ENCODE data around the gene USP3. TPM values are rescaled to one million over a fixed set of nuclear protein-coding genes. Genes with fewer than 3 reads are reported as not detected.
A peak's percentile ranks its signal among the peaks of the same experiment; 100 is the strongest.

The USP3 gene, protein sequence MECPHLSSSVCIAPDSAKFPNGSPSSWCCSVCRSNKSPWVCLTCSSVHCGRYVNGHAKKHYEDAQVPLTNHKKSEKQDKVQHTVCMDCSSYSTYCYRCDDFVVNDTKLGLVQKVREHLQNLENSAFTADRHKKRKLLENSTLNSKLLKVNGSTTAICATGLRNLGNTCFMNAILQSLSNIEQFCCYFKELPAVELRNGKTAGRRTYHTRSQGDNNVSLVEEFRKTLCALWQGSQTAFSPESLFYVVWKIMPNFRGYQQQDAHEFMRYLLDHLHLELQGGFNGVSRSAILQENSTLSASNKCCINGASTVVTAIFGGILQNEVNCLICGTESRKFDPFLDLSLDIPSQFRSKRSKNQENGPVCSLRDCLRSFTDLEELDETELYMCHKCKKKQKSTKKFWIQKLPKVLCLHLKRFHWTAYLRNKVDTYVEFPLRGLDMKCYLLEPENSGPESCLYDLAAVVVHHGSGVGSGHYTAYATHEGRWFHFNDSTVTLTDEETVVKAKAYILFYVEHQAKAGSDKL
- 10 to 100 TPM; 66.5 to 78.0 TPM for total RNA-seq

- Mint-ChIP-seq H3K36me3 (ENCODE audit: insufficient read depth in 2 of 2) (peaks cover 0 to 2% of the 10 kb centered on the region in 2 donors), H3K27me3 (ENCODE audit: low read depth) (no peaks in the 10 kb centered on the region), H3K27ac (peak within 1 kb of the TSS; percentile 99), H3K4me1 (ENCODE audit: low read depth) (peaks cover 76% of the 10 kb centered on the region), H3K9me3 (no peaks in the 10 kb centered on the region), H3K4me3 (peak within 1 kb of the TSS; percentile 90 to 100)
- ATAC-seq (replicated peaks in 1 of 2) (peak; percentile 69 to 71), DNase-seq (peak; percentile 92 to 95)
Measured at GRCh38 chr15:63504247-63504978, at the start of gene USP3. TSS of gene USP3 (plus strand) at chr15:63504593. CDS start at chr15:63504740, 147 bp downstream.

DNA sequence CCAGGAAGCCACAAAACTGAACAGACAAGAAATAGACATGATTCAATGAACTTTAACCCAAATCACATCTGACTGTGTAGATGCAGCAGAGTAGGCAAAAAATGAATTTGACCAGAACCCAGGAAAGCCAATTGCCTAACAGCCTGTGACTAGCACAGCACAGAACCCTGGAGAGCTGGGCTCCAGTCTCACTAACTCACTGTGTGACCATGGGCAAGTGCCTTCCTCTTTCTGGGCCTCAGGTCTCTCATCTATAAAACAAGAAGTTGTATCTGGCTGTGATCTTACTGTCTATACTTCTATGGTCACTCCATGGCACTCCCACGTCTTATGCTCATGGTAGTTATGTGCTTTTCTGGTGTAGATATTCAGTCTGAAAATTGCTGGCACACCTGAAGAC, 48.1 kb upstream of the USP3 start:
- no peak for ATAC-seq (replicated peaks in 1 of 2)
- no peak overlapping the region for H3K27ac Mint-ChIP-seq
- no peaks in the 10 kb centered on the region for H3K36me3 Mint-ChIP-seq (ENCODE audit: insufficient read depth in 2 of 2)
- DNase-seq, result no peak
- no peak overlapping the region for H3K4me3 Mint-ChIP-seq
- H3K27me3 Mint-ChIP-seq (ENCODE audit: low read depth), result no peaks in the 10 kb centered on the region
- no peaks in the 10 kb centered on the region for H3K9me3 Mint-ChIP-seq
- peaks cover 11% of the 10 kb centered on the region for H3K4me1 Mint-ChIP-seq (ENCODE audit: low read depth)

DNA sequence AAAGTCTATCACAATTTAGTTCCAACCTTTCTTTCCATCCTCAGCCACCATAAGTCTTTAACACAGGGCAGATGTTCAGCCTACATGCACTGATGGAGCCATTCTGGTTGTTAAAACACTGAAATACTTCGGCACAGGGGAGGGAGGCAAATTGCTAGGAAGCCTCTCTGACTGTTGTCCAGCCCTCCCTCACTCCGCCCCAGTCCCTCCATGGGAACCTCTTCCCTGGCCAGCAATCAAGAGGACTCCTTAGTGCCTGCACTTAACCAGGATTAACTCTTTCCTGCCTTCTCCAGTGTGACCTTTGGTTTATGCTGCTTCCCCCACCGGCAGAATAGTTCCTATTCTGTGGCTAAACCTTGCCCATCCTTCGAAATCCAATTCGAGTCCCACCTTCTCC, 47.0 kb upstream of the USP3 start:
- Mint-ChIP-seq H3K9me3 (no peaks in the 10 kb centered on the region), H3K27me3 (ENCODE audit: low read depth) (no peaks in the 10 kb centered on the region), H3K36me3 (ENCODE audit: insufficient read depth in 2 of 2) (no peaks in the 10 kb centered on the region), H3K4me1 (ENCODE audit: low read depth) (peaks cover 10% of the 10 kb centered on the region), H3K27ac (no peak overlapping the region), H3K4me3 (no peak overlapping the region)
- ATAC-seq (replicated peaks in 1 of 2) (no peak), DNase-seq (no peak)

DNA sequence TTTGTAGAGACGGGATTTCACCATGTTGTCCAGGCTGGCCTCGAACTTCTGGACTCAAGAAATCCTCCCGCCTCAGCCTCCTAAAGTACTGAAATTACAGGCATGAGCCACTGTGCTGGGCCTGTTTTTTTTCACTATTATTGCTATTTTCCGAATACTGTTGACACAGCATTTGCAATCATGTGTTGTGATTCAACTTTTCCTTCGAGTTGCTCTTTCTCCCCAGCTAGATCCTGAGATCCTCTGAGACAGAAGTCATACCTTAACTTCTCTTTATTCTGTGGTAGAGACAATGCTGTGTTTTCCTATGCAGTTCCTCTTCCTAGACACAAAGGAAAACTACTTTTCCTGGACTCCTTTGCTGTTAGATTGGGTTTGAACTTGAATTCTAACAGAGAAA, 46.4 kb upstream of the USP3 start:
- ATAC-seq (replicated peaks in 1 of 2), result no peak
- Mint-ChIP-seq H3K27ac (no peak overlapping the region), H3K4me1 (ENCODE audit: low read depth) (peaks cover 6% of the 10 kb centered on the region), H3K36me3 (ENCODE audit: insufficient read depth in 2 of 2) (no peaks in the 10 kb centered on the region), H3K9me3 (no peaks in the 10 kb centered on the region), H3K27me3 (ENCODE audit: low read depth) (no peaks in the 10 kb centered on the region), H3K4me3 (no peak overlapping the region)
- no peak for DNase-seq

DNA sequence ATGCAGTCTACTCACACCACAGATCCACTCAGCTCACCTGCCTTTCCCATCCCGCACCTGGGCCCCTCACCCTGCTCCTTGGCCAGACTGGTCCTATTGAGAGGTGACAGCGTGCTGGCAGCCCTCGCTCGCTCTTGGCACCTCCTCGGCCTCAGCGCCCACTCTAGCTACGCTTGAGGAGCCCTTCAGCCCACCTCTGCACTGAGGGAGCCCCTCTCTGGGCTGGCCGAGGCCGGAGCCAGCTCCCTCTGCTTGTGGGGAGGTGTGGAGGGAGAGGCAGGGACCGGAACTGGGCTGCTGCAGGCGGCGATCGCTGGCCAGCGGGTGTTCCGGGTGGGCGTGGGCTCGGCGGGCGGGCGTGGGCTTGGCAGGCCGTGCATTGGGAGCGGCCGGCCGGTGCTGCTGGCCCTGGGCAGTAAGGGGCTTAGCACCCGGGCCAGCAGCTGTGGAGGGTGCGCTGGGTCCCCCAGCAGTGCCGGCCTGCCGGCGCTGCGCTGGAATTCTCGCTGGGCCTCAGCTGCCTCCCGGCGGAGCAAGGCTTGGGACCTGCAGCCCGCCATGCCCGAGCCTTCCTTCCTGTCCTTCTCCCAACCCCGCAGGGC, 45.5 kb upstream of the USP3 start:
- no peak for ATAC-seq (replicated peaks in 1 of 2)
- Mint-ChIP-seq H3K36me3 (ENCODE audit: insufficient read depth in 2 of 2) (no peaks in the 10 kb centered on the region), H3K4me1 (ENCODE audit: low read depth) (no peaks in the 10 kb centered on the region), H3K9me3 (no peaks in the 10 kb centered on the region), H3K4me3 (no peak overlapping the region), H3K27me3 (ENCODE audit: low read depth) (no peaks in the 10 kb centered on the region), H3K27ac (no peak overlapping the region)
- DNase-seq, result no peak

GRCh38 chr15:63460210-63461155, 43.9 kb upstream of the USP3 start:
- Mint-ChIP-seq H3K36me3 (ENCODE audit: insufficient read depth in 2 of 2) (no peaks in the 10 kb centered on the region), H3K9me3 (no peaks in the 10 kb centered on the region), H3K4me1 (ENCODE audit: low read depth) (no peaks in the 10 kb centered on the region), H3K4me3 (no peak overlapping the region), H3K27ac (no peak overlapping the region), H3K27me3 (ENCODE audit: low read depth) (no peaks in the 10 kb centered on the region)
- DNase-seq, result no peak
- ATAC-seq (replicated peaks in 1 of 2), result no peak

- Mint-ChIP-seq H3K4me3 (no peak overlapping the region), H3K36me3 (ENCODE audit: insufficient read depth in 2 of 2) (no peaks in the 10 kb centered on the region), H3K27me3 (ENCODE audit: low read depth) (no peaks in the 10 kb centered on the region), H3K4me1 (ENCODE audit: low read depth) (peaks cover 1% of the 10 kb centered on the region), H3K9me3 (no peaks in the 10 kb centered on the region), H3K27ac (no peak overlapping the region)
- DNase-seq, result no peak
- ATAC-seq (replicated peaks in 1 of 2), result no peak
Measured at GRCh38 chr15:63461230-63461985, 43.0 kb upstream of the USP3 start.

DNA sequence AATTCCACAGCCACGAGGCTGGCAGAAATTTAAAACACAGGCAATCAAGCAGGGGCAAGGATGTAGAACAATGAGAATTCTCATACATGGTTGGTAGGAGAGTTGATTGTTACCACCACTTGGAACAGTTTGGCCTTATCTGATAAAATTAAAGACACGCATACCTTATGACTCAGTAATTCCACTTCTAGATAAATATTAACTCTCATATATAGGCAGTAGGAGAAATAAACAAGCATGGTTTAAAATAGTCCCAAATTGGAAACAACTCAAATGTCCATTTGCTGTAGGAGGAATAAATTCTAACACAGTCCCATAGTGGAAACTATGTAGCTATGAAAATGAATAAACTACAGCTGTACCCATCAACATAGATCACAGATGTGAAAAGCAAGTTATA, 42.3 kb upstream of the USP3 start:
- H3K36me3 Mint-ChIP-seq (ENCODE audit: insufficient read depth in 2 of 2), result no peaks in the 10 kb centered on the region
- H3K27me3 Mint-ChIP-seq (ENCODE audit: low read depth), result no peaks in the 10 kb centered on the region
- peaks cover 8% of the 10 kb centered on the region for H3K4me1 Mint-ChIP-seq (ENCODE audit: low read depth)
- peak overlapping the region; percentile 77 for H3K27ac Mint-ChIP-seq
- DNase-seq (no peak), ATAC-seq (replicated peaks in 1 of 2) (no peak)
- H3K4me3 Mint-ChIP-seq, result no peak overlapping the region
- H3K9me3 Mint-ChIP-seq, result no peaks in the 10 kb centered on the region

DNA sequence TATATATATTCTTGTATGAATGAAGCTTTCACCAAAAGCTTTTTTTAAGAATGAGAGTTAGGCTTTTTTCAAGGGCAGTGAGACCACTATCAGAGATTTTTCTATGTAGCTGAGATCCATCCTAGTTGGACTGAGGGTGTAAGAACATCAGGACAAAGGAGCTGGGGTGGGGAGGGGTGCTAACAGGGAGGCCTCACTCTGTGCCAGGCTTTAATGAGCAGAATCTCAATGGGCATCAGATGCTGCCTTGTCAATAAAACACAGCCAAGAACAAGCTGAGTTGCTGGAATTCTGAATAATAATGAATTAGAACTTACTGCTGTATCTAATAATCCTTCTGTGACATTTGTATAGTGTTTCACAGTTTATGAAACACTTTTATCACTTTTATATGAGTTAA, 41.4 kb upstream of the USP3 start:
- no peaks in the 10 kb centered on the region for H3K27me3 Mint-ChIP-seq (ENCODE audit: low read depth)
- H3K9me3 Mint-ChIP-seq, result no peaks in the 10 kb centered on the region
- no peak for DNase-seq
- H3K27ac Mint-ChIP-seq, result no peak overlapping the region
- H3K4me3 Mint-ChIP-seq, result no peak overlapping the region
- peaks cover 8% of the 10 kb centered on the region for H3K4me1 Mint-ChIP-seq (ENCODE audit: low read depth)
- no peaks in the 10 kb centered on the region for H3K36me3 Mint-ChIP-seq (ENCODE audit: insufficient read depth in 2 of 2)
- no peak for ATAC-seq (replicated peaks in 1 of 2)

DNA sequence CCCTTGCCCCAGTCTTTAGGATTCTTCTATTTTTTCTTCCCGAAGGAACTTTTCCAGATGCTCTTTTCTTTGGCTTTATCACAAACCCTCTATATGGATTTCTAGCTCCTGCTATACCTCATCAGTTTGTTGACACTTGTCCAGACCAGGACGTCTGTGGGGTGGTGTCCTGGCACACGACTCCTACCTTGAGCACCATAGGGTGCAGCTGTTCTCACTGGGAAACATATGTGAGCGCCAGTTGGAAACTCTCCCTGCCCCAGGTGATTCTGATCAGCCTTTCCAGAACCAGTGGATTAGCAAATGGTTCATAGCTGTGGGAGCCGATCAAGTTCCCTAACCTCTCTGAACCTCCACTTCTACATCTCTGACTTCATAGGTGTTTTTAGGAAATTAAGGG, 40.6 kb upstream of the USP3 start:
- Mint-ChIP-seq H3K27ac (no peak overlapping the region), H3K27me3 (ENCODE audit: low read depth) (no peaks in the 10 kb centered on the region), H3K36me3 (ENCODE audit: insufficient read depth in 2 of 2) (no peaks in the 10 kb centered on the region), H3K4me3 (no peak overlapping the region), H3K9me3 (no peaks in the 10 kb centered on the region), H3K4me1 (ENCODE audit: low read depth) (peaks cover 9% of the 10 kb centered on the region)
- ATAC-seq (replicated peaks in 1 of 2) (no peak), DNase-seq (no peak)

GRCh38 chr15:63465104-63465503, 39.3 kb upstream of the USP3 start:
- H3K27ac Mint-ChIP-seq, result no peak overlapping the region
- H3K36me3 Mint-ChIP-seq (ENCODE audit: insufficient read depth in 2 of 2), result no peaks in the 10 kb centered on the region
- H3K27me3 Mint-ChIP-seq (ENCODE audit: low read depth), result no peaks in the 10 kb centered on the region
- no peak overlapping the region for H3K4me3 Mint-ChIP-seq
- ATAC-seq (replicated peaks in 1 of 2) (no peak), DNase-seq (no peak)
- no peaks in the 10 kb centered on the region for H3K9me3 Mint-ChIP-seq
- peaks cover 22% of the 10 kb centered on the region for H3K4me1 Mint-ChIP-seq (ENCODE audit: low read depth)
